T-helper 1 cell treated with Interleukin-12 subunit alpha and Interleukin-12 subunit beta and Interleukin-4 antibody, amounts not matched to agents 30 ng/mL and 1 ng/mL, for 36 hours (primary cell): ENCODE data around the gene GNB5. TPM values are rescaled to one million over a fixed set of nuclear protein-coding genes. Genes with fewer than 3 reads are reported as not detected.
"Not testable (repeated sequence)": the region's sequence is repeated elsewhere in the genome, so short reads cannot be mapped to it uniquely, and the experiment has no call there.

Source experiments
- intact Hi-C: fragments of 100-400 bp; cut with micrococcal nuclease; formaldehyde crosslinking; loops from one replicate; pipeline ENCODE4 v1.15.1; 2024
- total RNA-seq: library from RNA; stranded (reverse); gene quantifications from 2 replicates; pipeline ENCODE4 v1.2.3, GENCODE V29; 2022

The GNB5 gene
- total RNA-seq, 1 donor from 2014 or later, result 34.2 TPM

GRCh38 chr15:52097180-52097579, 94.0 kb downstream of the GNB5 start:
- intact Hi-C loops, result no loop called here

GRCh38 chr15:52096536-52096935, 94.7 kb downstream of the GNB5 start:
- intact Hi-C loops, result not testable (repeated sequence)

- intact Hi-C loops, result no loop called here
These were observed 95.5 kb downstream of the GNB5 start for GRCh38 chr15:52095597-52096262.

GRCh38 chr15:52094811-52095584, 96.2 kb downstream of the GNB5 start:
- intact Hi-C loops, result no loop called here

- intact Hi-C loops, result no loop called here
These were observed 97.4 kb downstream of the GNB5 start for GRCh38 chr15:52093539-52094510.

- intact Hi-C loops, result no loop called here
These were observed 98.0 kb downstream of the GNB5 start for GRCh38 chr15:52093167-52093538.

GRCh38 chr15:52090193-52090592, 101.0 kb downstream of the GNB5 start:
- intact Hi-C loops, result no loop called here

GRCh38 chr15:52086011-52086786, 105.0 kb downstream of the GNB5 start:
- intact Hi-C loops, result no loop called here

GRCh38 chr15:52085299-52085698, 105.9 kb downstream of the GNB5 start:
- intact Hi-C loops, result no loop called here

- intact Hi-C loops, result no loop called here
These were observed 107.6 kb downstream of the GNB5 start for GRCh38 chr15:52083603-52084002.

GRCh38 chr15:52083037-52083359, 108.2 kb downstream of the GNB5 start:
- intact Hi-C loops, result not testable (repeated sequence)

- intact Hi-C loops, result no loop called here
These were observed 108.8 kb downstream of the GNB5 start for GRCh38 chr15:52082197-52083036.

- intact Hi-C loops, result no loop called here
These were observed 110.3 kb downstream of the GNB5 start for GRCh38 chr15:52080706-52081392.

- intact Hi-C loops, result no loop called here
These were observed 111.2 kb downstream of the GNB5 start for GRCh38 chr15:52080031-52080430.

GRCh38 chr15:52078876-52079700, 112.1 kb downstream of the GNB5 start:
- intact Hi-C loops, result loop anchor here (1.0 to 5.0 kb wide), 5 partner anchors 33 to 128 kb away; no protein-coding TSS in a partner anchor

- intact Hi-C loops, result loop anchor here (5.0 kb wide), 1 partner anchor 129 kb away; no protein-coding TSS in a partner anchor
These were observed 112.9 kb downstream of the GNB5 start for GRCh38 chr15:52078197-52078875.

- intact Hi-C loops, result loop anchor here (5.0 kb wide), 1 partner anchor 130 kb away; no protein-coding TSS in a partner anchor
These were observed 114.1 kb downstream of the GNB5 start for GRCh38 chr15:52076889-52077781.
